Measurements from ENCODE around the gene RCSD1. TPM values are rescaled to one million over a fixed set of nuclear protein-coding genes. Genes with fewer than 3 reads are reported as not detected.

Gene RCSD1
- total RNA-seq, 1 donor from 2014 or later, result 0.98 TPM

DNA sequence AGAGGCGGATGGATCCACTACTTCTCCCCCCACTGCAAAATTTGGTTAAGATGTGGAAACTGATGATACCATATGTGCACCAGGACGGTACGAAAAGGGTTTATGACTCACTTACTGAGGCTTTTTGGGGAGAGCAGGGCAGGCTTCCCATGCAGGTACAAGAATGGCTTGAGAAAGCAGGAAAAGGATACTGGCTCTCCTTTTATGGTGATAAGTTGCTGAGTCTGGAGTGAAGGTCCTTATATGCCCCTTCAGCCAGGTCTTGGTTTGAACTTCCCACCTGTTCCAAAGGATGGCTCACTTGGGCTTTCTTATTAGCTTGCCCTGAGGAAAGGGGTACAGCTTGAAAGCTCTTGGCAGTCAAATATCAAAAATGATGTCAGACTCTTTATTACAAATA lies 114.9 kb downstream of the RCSD1 start:
- TF ChIP-seq, protein P1, sequence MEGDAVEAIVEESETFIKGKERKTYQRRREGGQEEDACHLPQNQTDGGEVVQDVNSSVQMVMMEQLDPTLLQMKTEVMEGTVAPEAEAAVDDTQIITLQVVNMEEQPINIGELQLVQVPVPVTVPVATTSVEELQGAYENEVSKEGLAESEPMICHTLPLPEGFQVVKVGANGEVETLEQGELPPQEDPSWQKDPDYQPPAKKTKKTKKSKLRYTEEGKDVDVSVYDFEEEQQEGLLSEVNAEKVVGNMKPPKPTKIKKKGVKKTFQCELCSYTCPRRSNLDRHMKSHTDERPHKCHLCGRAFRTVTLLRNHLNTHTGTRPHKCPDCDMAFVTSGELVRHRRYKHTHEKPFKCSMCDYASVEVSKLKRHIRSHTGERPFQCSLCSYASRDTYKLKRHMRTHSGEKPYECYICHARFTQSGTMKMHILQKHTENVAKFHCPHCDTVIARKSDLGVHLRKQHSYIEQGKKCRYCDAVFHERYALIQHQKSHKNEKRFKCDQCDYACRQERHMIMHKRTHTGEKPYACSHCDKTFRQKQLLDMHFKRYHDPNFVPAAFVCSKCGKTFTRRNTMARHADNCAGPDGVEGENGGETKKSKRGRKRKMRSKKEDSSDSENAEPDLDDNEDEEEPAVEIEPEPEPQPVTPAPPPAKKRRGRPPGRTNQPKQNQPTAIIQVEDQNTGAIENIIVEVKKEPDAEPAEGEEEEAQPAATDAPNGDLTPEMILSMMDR (IDR thresholded peaks at IDR 0.05; ENCODE audit: insufficient read depth, low read depth, low read length), result no peak
- no peak for TF ChIP-seq EZH2 (IDR thresholded peaks at IDR 0.05; ENCODE audit: insufficient read depth, low read length)
- H3K4me1 ChIP-seq (ENCODE audit: insufficient read depth, low read length), result no peaks in the 10 kb centered on the region
- Mint-ChIP-seq H3K27me3 (ENCODE audit: low read depth, unreplicated experiment) (no peaks in the 10 kb centered on the region), H3K36me3 (ENCODE audit: low read depth, unreplicated experiment) (peaks cover 7% of the 10 kb centered on the region), H3K27ac (ENCODE audit: unreplicated experiment) (no peak overlapping the region), H3K4me3 (ENCODE audit: unreplicated experiment) (no peak overlapping the region), H3K9me3 (ENCODE audit: unreplicated experiment) (peaks cover 2% of the 10 kb centered on the region), H3K4me1 (ENCODE audit: low read depth, unreplicated experiment) (peaks cover 60% of the 10 kb centered on the region)
- H3K27me3 ChIP-seq (ENCODE audit: insufficient read depth, low read length), result no peaks in the 10 kb centered on the region
- peaks cover 82% of the 10 kb centered on the region for H3K79me2 ChIP-seq (ENCODE audit: insufficient read depth, low read length)
- H3K4me2 ChIP-seq (ENCODE audit: low read length), result no peak overlapping the region
- H3K9ac ChIP-seq (ENCODE audit: low read length), result no peak overlapping the region
- no peak overlapping the region for H3K4me3 ChIP-seq (ENCODE audit: insufficient read depth, low read depth, low read length)
- H3K27ac ChIP-seq (ENCODE audit: low read depth, low read length), result no peak overlapping the region
- H3K9me3 ChIP-seq (ENCODE audit: insufficient read depth, low read depth, low read length), result no peaks in the 10 kb centered on the region
- DNase-seq (ENCODE audit: low read depth) (no peak), FAIRE-seq (no peak)
- no peaks in the 10 kb centered on the region for H3K36me3 ChIP-seq (ENCODE audit: insufficient read depth, low read length)
- H2AFZ ChIP-seq (ENCODE audit: low read depth, low read length), result no peak overlapping the region
- H4K20me1 ChIP-seq (ENCODE audit: insufficient read depth, low read length), result peaks cover 81% of the 10 kb centered on the region

DNA sequence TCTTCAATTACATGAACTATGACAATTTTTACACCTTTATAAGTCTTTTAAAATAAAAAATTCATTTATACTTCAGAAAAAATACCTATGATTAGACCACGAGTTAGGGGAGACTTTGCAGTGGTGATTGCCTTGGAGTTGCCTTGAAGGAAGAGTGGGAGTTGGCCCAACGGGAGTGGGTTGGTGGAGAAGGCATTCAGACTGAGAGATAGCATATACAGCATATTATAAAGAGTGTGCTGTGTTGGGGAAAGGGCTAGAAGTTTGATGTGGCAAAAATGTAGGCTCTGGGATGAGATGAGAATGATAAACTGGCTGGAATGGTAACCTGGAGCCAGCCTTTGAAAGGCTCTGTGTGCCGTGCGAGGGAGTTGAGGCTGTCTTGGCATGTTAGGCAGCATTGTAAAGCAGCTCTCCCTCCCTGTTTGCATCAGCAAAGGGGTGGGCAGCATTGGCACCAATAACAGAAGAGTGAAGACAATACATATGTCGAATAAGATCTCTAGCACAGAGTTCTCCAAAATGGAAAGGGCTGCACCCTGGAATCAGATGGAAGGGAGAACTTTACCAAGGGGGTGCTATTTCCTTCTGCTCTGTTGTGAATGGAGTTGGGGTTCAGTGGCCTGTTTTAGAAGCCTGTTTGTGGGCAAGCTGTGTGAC lies 116.1 kb downstream of the RCSD1 start:
- peaks cover 61% of the 10 kb centered on the region for H3K4me1 Mint-ChIP-seq (ENCODE audit: low read depth, unreplicated experiment)
- H3K79me2 ChIP-seq (ENCODE audit: insufficient read depth, low read length), result peaks cover 80% of the 10 kb centered on the region

More for the DNA sequence above, 116.1 kb downstream of the RCSD1 start:
- H4K20me1 ChIP-seq (ENCODE audit: insufficient read depth, low read length), result peaks cover 71% of the 10 kb centered on the region
- Mint-ChIP-seq H3K27me3 (ENCODE audit: low read depth, unreplicated experiment) (no peaks in the 10 kb centered on the region), H3K27ac (ENCODE audit: unreplicated experiment) (no peak overlapping the region), H3K4me3 (ENCODE audit: unreplicated experiment) (peak overlapping the region; percentile 1), H3K9me3 (ENCODE audit: unreplicated experiment) (peaks cover 2% of the 10 kb centered on the region), H3K36me3 (ENCODE audit: low read depth, unreplicated experiment) (peaks cover 4% of the 10 kb centered on the region)
- DNase-seq (ENCODE audit: low read depth) (no peak), FAIRE-seq (peak; percentile 9)
- no peak overlapping the region for H3K9ac ChIP-seq (ENCODE audit: low read length)
- H3K4me1 ChIP-seq (ENCODE audit: insufficient read depth, low read length), result no peaks in the 10 kb centered on the region
- H3K9me3 ChIP-seq (ENCODE audit: insufficient read depth, low read depth, low read length), result no peaks in the 10 kb centered on the region
- no peak overlapping the region for H3K4me2 ChIP-seq (ENCODE audit: low read length)
- no peaks in the 10 kb centered on the region for H3K36me3 ChIP-seq (ENCODE audit: insufficient read depth, low read length)
- no peak overlapping the region for H3K4me3 ChIP-seq (ENCODE audit: insufficient read depth, low read depth, low read length)
- TF ChIP-seq, protein P1 (IDR thresholded peaks at IDR 0.05; ENCODE audit: insufficient read depth, low read depth, low read length), result no peak
- no peak for TF ChIP-seq EZH2 (IDR thresholded peaks at IDR 0.05; ENCODE audit: insufficient read depth, low read length)
- H3K27ac ChIP-seq (ENCODE audit: low read depth, low read length), result no peak overlapping the region
- H2AFZ ChIP-seq (ENCODE audit: low read depth, low read length), result no peak overlapping the region
- no peaks in the 10 kb centered on the region for H3K27me3 ChIP-seq (ENCODE audit: insufficient read depth, low read length)

All from astrocyte (in vitro differentiated cells and primary cell).